CD14-positive monocyte (primary cell): Measurements from ENCODE around the gene PTK6. TPM values are rescaled to one million over a fixed set of nuclear protein-coding genes. Genes with fewer than 3 reads are reported as not detected.

ENCODE experiments used
- DNase-seq, 3 donors: peaks; one replicate each; pipeline ENCODE4 v3.0.0-alpha.2; 2011 to 2022
- H2AFZ ChIP-seq: 2 replicates; pipeline ENCODE4 v1.6.0; 2012; ENCODE audit warnings: mild to moderate bottlenecking, low read depth, low read length, inconsistent platforms; ENCODE audit not compliant: insufficient read depth, poor library complexity, severe bottlenecking
- H3K27ac ChIP-seq, 2 donors: 1 replicate in 1 of 2; 2 replicates in 1 of 2; pipeline ENCODE4 v1.5.1; 2012 to 2013; ENCODE audit warnings: low read length in 2 of 2, control low read depth in 1 of 2, inconsistent platforms in 1 of 2, low read depth in 1 of 2, mild to moderate bottlenecking in 1 of 2
- H3K27me3 ChIP-seq, 2 donors: one replicate each; pipeline versions ENCODE4 v1.6.0 to v1.6.1; 2011 to 2013; ENCODE audit warnings: low read length in 2 of 2; ENCODE audit not compliant: control insufficient read depth in 2 of 2, insufficient read depth in 2 of 2
- H3K36me3 ChIP-seq, 2 donors: replicated peaks in 1 of 2; 1 replicate in 1 of 2; 2 replicates in 1 of 2; pipeline versions ENCODE4 v1.5.1 to v1.6.1; 2012 to 2013; ENCODE audit warnings: low read length in 2 of 2, control low read depth in 1 of 2, inconsistent platforms in 1 of 2, mild to moderate bottlenecking in 1 of 2; ENCODE audit not compliant: insufficient read depth in 2 of 2, control insufficient read depth in 1 of 2
- H3K4me1 ChIP-seq, 2 donors: 1 replicate in 1 of 2; 2 replicates in 1 of 2; pipeline versions ENCODE4 v1.5.1 to v1.6.1; 2012 to 2013; ENCODE audit warnings: low read length in 2 of 2, control low read depth in 1 of 2, inconsistent platforms in 1 of 2, mild to moderate bottlenecking in 1 of 2, moderate library complexity in 1 of 2; ENCODE audit not compliant: insufficient read depth in 2 of 2, control insufficient read depth in 1 of 2
- H3K4me2 ChIP-seq: replicated peaks from 2 replicates; pipeline ENCODE3; 2012; ENCODE audit warnings: low read length, moderate library complexity, mild to moderate bottlenecking; ENCODE audit not compliant: poor library complexity, severe bottlenecking; ENCODE audit errors: extremely low read depth
- H3K4me3 ChIP-seq, 3 experiments: fragments of 200-600 bp in 1 of 3; sonication (generic) in 1 of 3; replicated peaks in 1 of 3; 1 replicate in 2 of 3; 2 replicates in 1 of 3; pipeline ENCODE4 v1.5.1; 2011 to 2013; ENCODE audit warnings: low read length in 3 of 3, mild to moderate bottlenecking in 3 of 3, control low read depth in 2 of 3, low read depth in 2 of 3, inconsistent platforms in 1 of 3, moderate library complexity in 1 of 3
- H3K79me2 ChIP-seq: 2 replicates; pipeline ENCODE4 v1.6.0; 2012; ENCODE audit warnings: mild to moderate bottlenecking, control low read depth, inconsistent platforms, low read length, moderate library complexity; ENCODE audit not compliant: insufficient read depth
- H3K9ac ChIP-seq: 2 replicates; pipeline ENCODE4 v1.6.0; 2017; ENCODE audit warnings: low read length, mild to moderate bottlenecking; ENCODE audit not compliant: insufficient read depth, poor library complexity, severe bottlenecking
- H3K9me3 ChIP-seq, 2 donors: replicated peaks in 1 of 2; 1 replicate in 1 of 2; 2 replicates in 1 of 2; pipeline versions ENCODE4 v1.5.1 to v1.6.1; 2012 to 2013; ENCODE audit warnings: low read length in 2 of 2, control low read depth in 1 of 2; ENCODE audit not compliant: control insufficient read depth in 1 of 2, insufficient read depth in 1 of 2
- H4K20me1 ChIP-seq: 2 replicates; pipeline ENCODE4 v1.6.0; 2012; ENCODE audit warnings: mild to moderate bottlenecking, low read length, control low read depth, moderate library complexity; ENCODE audit not compliant: insufficient read depth
- H3K27ac Mint-ChIP-seq, 7 donors: one replicate each; pipeline ENCODE4 v1.8.0; 2020; ENCODE audit warnings: mild to moderate bottlenecking in 7 of 7, mixed read lengths in 7 of 7, moderate library complexity in 6 of 7, inconsistent platforms in 2 of 7
- H3K27me3 Mint-ChIP-seq, 3 donors: one replicate each; pipeline ENCODE4 v1.8.0; 2021 to 2022; ENCODE audit warnings: low read depth in 3 of 3, mild to moderate bottlenecking in 3 of 3, mixed read lengths in 3 of 3, moderate library complexity in 3 of 3, inconsistent platforms in 1 of 3
- H3K36me3 Mint-ChIP-seq, 2 donors: one replicate each; pipeline ENCODE4 v1.8.0; 2020; ENCODE audit warnings: mixed read lengths in 2 of 2, inconsistent platforms in 1 of 2, mild to moderate bottlenecking in 1 of 2
- H3K4me1 Mint-ChIP-seq: one replicate; pipeline ENCODE4 v1.8.0; 2020; ENCODE audit warnings: mild to moderate bottlenecking, mixed read lengths
- H3K4me3 Mint-ChIP-seq, 2 donors: one replicate each; pipeline ENCODE4 v1.8.0; 2020; ENCODE audit warnings: mild to moderate bottlenecking in 2 of 2, mixed read lengths in 2 of 2, moderate library complexity in 1 of 2
- H3K9me3 Mint-ChIP-seq, 7 donors: one replicate each; pipeline ENCODE4 v1.8.0; 2020 to 2022; ENCODE audit warnings: mixed read lengths in 7 of 7, mild to moderate bottlenecking in 6 of 7, moderate library complexity in 6 of 7, inconsistent platforms in 2 of 7
- CTCF ChIP-seq: fragments of 200-600 bp; IDR thresholded peaks from one replicate; pipeline ENCODE4 v1.8.0; 2022; ENCODE audit warnings: antibody characterized with exemption, mild to moderate bottlenecking
- WGBS: methylation state at CpG from one replicate; pipeline ENCODE4 v1.1.5; 2013; ENCODE audit warnings: missing lambda C conversion rate; ENCODE audit not compliant: insufficient coverage; 5-methylcytosine and 5-hydroxymethylcytosine counted together
- intact Hi-C, 2 donors: fragments of 100-400 bp; cut with micrococcal nuclease; formaldehyde crosslinking; loops; one replicate each; pipeline versions ENCODE4 v1.15.0 to v1.15.1; 2023
- polyA plus RNA-seq, 3 donors: library from polyadenylated mRNA; depleted of rRNA in 1 of 3; unstranded in 2 of 3; stranded (reverse) in 1 of 3; fragments of 300-500 nt in 2 of 3; fragments of >200 nt in 1 of 3; fragmentation: Illumina TruSeq in 2 of 3; gene quantifications; 1 replicate in 2 of 3; 2 replicates in 1 of 3; pipeline ENCODE4 v1.2.3, GENCODE V29; 2012 to 2021

PTK6 gene
- polyA plus RNA-seq, 3 donors = 0.66 to 4.1 (median 1.5) TPM

GRCh38 chr20:63529861-63530787, 7.1 kb downstream of the PTK6 start:
- H3K36me3 ChIP-seq = no peaks in the 10 kb centered on the region
- H3K36me3 Mint-ChIP-seq = no peaks in the 10 kb centered on the region
- H3K9ac ChIP-seq = no peak overlapping the region
- peaks cover 6 to 27% (median 13%) of the 10 kb centered on the region in 3 donors for H3K27me3 Mint-ChIP-seq
- H3K79me2 ChIP-seq = no peaks in the 10 kb centered on the region
- peaks cover 6 to 11% of the 10 kb centered on the region in 2 donors for H3K4me1 ChIP-seq
- peaks cover 9% of the 10 kb centered on the region for H3K4me1 Mint-ChIP-seq
- H3K4me2 ChIP-seq = no peak overlapping the region
- TF ChIP-seq CTCF = no peak
- H3K9me3 ChIP-seq = no peaks in the 10 kb centered on the region
- no peaks in the 10 kb centered on the region for H3K27me3 ChIP-seq
- no peak overlapping the region for H3K27ac Mint-ChIP-seq
- intact Hi-C loops = loop anchor here (10.0 kb wide), 2 partner anchors 335 to 535 kb away; partner anchors contain the start of genes ABHD16B (in 1 of the 2), TCEA2 (in 1 of the 2) and TPD52L2 (in 1 of the 2)
- no peak for DNase-seq
- H4K20me1 ChIP-seq = no peaks in the 10 kb centered on the region
- H3K4me3 ChIP-seq = no peak overlapping the region
- H2AFZ ChIP-seq = no peak overlapping the region
- H3K4me3 Mint-ChIP-seq = no peak overlapping the region
- 90% methylated on average over 37 of the region's 39 CpGs for WGBS
- peaks cover 0 to 3% (median 0%) of the 10 kb centered on the region in 7 donors for H3K9me3 Mint-ChIP-seq
- H3K27ac ChIP-seq = no peak overlapping the region

- H3K4me1 ChIP-seq = peaks cover 6 to 11% of the 10 kb centered on the region in 2 donors
- Mint-ChIP-seq H3K4me1 (peaks cover 9% of the 10 kb centered on the region), H3K9me3 (peaks cover 0 to 3% (median 0%) of the 10 kb centered on the region in 7 donors), H3K27me3 (peaks cover 3 to 28% (median 13%) of the 10 kb centered on the region in 3 donors), H3K36me3 (no peaks in the 10 kb centered on the region), H3K27ac (no peak overlapping the region), H3K4me3 (peak overlapping the region in 1 of 2 donors; percentile 39)
- intact Hi-C loops = loop anchor here in 1 of 2 donors (10.0 kb wide), 1 partner anchor 535 kb away; the partner anchor contains the start of gene TCEA2
- H2AFZ ChIP-seq = no peak overlapping the region
- no peak overlapping the region for H3K9ac ChIP-seq
- WGBS = 90% methylated on average over 25 of the region's 27 CpGs
- no peaks in the 10 kb centered on the region for H3K9me3 ChIP-seq
- H4K20me1 ChIP-seq = no peaks in the 10 kb centered on the region
- H3K27ac ChIP-seq = no peak overlapping the region
- TF ChIP-seq CTCF = no peak
- no peak overlapping the region for H3K4me3 ChIP-seq
- H3K36me3 ChIP-seq = no peaks in the 10 kb centered on the region
- no peaks in the 10 kb centered on the region for H3K27me3 ChIP-seq
- no peak overlapping the region for H3K4me2 ChIP-seq
- no peaks in the 10 kb centered on the region for H3K79me2 ChIP-seq
- no peak for DNase-seq
Measured at GRCh38 chr20:63529180-63529860, 7.9 kb downstream of the PTK6 start.
